HEK293T (cell line): ENCODE measurements around the gene ENHO.

Experiments used
- ARNT ChIP-seq: fragments of 450-650 bp; IDR thresholded peaks from 2 replicates; pipeline ENCODE4 v1.6.1; 2017; ENCODE audit warnings: mild to moderate bottlenecking
- BHLHE40 ChIP-seq: fragments of 450-650 bp; IDR thresholded peaks from 2 replicates; pipeline ENCODE4 v1.6.1; 2016; ENCODE audit warnings: mild to moderate bottlenecking, moderate library complexity, borderline replicate concordance
- ELF4 ChIP-seq: fragments of 450-650 bp; IDR thresholded peaks from 2 replicates; pipeline ENCODE4 v1.6.1; 2017; ENCODE audit warnings: antibody characterized with exemption
- FOXA1 ChIP-seq: fragments of 450-650 bp; IDR thresholded peaks from 2 replicates; pipeline ENCODE4 v1.6.1; 2016; ENCODE audit warnings: mild to moderate bottlenecking
- FOXK2 ChIP-seq: fragments of 450-650 bp; IDR thresholded peaks from 2 replicates; pipeline ENCODE4 v1.6.1; 2016; ENCODE audit warnings: mild to moderate bottlenecking
- FOXM1 ChIP-seq: fragments of 450-650 bp; IDR thresholded peaks from 2 replicates; pipeline ENCODE4 v1.6.1; 2017; ENCODE audit warnings: mild to moderate bottlenecking, borderline replicate concordance
- LEF1 ChIP-seq: fragments of 450-650 bp; IDR thresholded peaks from 2 replicates; pipeline ENCODE4 v1.6.1; 2017; ENCODE audit warnings: mild to moderate bottlenecking, borderline replicate concordance
- PKNOX1 ChIP-seq: fragments of 450-650 bp; IDR thresholded peaks from 2 replicates; pipeline ENCODE4 v1.6.1; 2016
- SP1 ChIP-seq: fragments of 450-650 bp; IDR thresholded peaks from 2 replicates; pipeline ENCODE4 v1.6.1; 2017
- SUZ12 ChIP-seq: fragments of 450-650 bp; IDR thresholded peaks from 2 replicates; pipeline ENCODE4 v1.6.1; 2016; ENCODE audit warnings: mild to moderate bottlenecking
- TARDBP ChIP-seq: fragments of 450-650 bp; IDR thresholded peaks from 2 replicates; pipeline ENCODE4 v1.6.1; 2016

- TF ChIP-seq SP1 = no peak
- TF ChIP-seq ELF4 = no peak
- TF ChIP-seq SUZ12 = no peak
- no peak for TF ChIP-seq FOXM1
- no peak for TF ChIP-seq FOXA1
- TF ChIP-seq TARDBP = no peak
- no peak for TF ChIP-seq LEF1
- TF ChIP-seq FOXK2 = no peak
- no peak for TF ChIP-seq PKNOX1
- TF ChIP-seq BHLHE40 = no peak
- no peak for TF ChIP-seq ARNT
Measured at GRCh38 chr9:34503406-34503805, 19.4 kb downstream of the ENHO start.
